Heart right ventricle (tissue), 16 donors: ENCODE results near the gene SCYGR1. TPM values are rescaled to one million over a fixed set of nuclear protein-coding genes. Genes with fewer than 3 reads are reported as not detected.
"Not testable (repeated sequence)": the region's sequence is repeated elsewhere in the genome, so short reads cannot be mapped to it uniquely, and the experiment has no call there.

ENCODE experiments used
- ATAC-seq, 8 donors: fragments of 200-7000 bp; cut with Tn5 transposase; one replicate each; pipeline ENCODE4 v1.9.1; 2020; ENCODE audit warnings: mild to moderate bottlenecking in 8 of 8, moderate library complexity in 8 of 8, moderate number of reproducible peaks in 1 of 8
- DNase-seq, 2 donors: peaks; one replicate each; pipeline ENCODE4 v3.0.0-alpha.2; 2020
- H3K27ac ChIP-seq, 10 donors: fragments of 200-600 bp; sonication (generic) in 2 of 10; one replicate each; pipeline versions ENCODE4 v1.5.0 to v1.8.0; 2020 to 2022; ENCODE audit warnings: mild to moderate bottlenecking in 3 of 10
- H3K27me3 ChIP-seq, 7 donors: fragments of 200-600 bp; one replicate each; pipeline ENCODE4 v1.8.0; 2021 to 2022; ENCODE audit warnings: mild to moderate bottlenecking in 2 of 7
- H3K36me3 ChIP-seq, 9 donors: fragments of 200-600 bp; sonication (generic) in 1 of 9; one replicate each; pipeline versions ENCODE4 v1.5.0 to v1.8.0; 2020 to 2022; ENCODE audit warnings: mild to moderate bottlenecking in 2 of 9
- H3K4me1 ChIP-seq, 9 donors: fragments of 200-600 bp; sonication (generic) in 1 of 9; one replicate each; pipeline versions ENCODE4 v1.5.0 to v1.8.0; 2020 to 2022; ENCODE audit warnings: mild to moderate bottlenecking in 4 of 9
- H3K4me3 ChIP-seq, 10 donors: fragments of 200-600 bp; sonication (generic) in 2 of 10; one replicate each; pipeline versions ENCODE4 v1.5.0 to v1.8.0; 2020 to 2022; ENCODE audit warnings: mild to moderate bottlenecking in 7 of 10, moderate library complexity in 2 of 10
- H3K9me3 ChIP-seq, 11 donors: fragments of 200-600 bp in 10 of 11; sonication (generic) in 2 of 11; one replicate each; pipeline versions ENCODE4 v1.5.0 to v1.8.0; 2013 to 2022; ENCODE audit warnings: mild to moderate bottlenecking in 2 of 11, control low read depth in 1 of 11, moderate library complexity in 1 of 11
- CTCF ChIP-seq, 9 donors: fragments of 200-600 bp; sonication (generic) in 2 of 9; IDR thresholded peaks; one replicate each; pipeline versions ENCODE4 v1.5.0 to v1.8.0; 2021 to 2022; ENCODE audit warnings: antibody characterized with exemption in 9 of 9, mild to moderate bottlenecking in 5 of 9, moderate library complexity in 1 of 9
- WGBS, 2 donors: extraction: QIAGEN DNeasy Blood & Tissue Kit; methylation state at CpG; one replicate each; pipeline ENCODE4 v1.1.7; 2013; ENCODE audit warnings: inconsistent platforms in 1 of 2; 5-methylcytosine and 5-hydroxymethylcytosine counted together
- intact Hi-C, 10 donors: fragments of 100-400 bp; cut with DNase I; formaldehyde crosslinking; loops; one replicate each; pipeline versions ENCODE4 v1.11.1 to v1.14.2; 2022
- polyA plus RNA-seq, 2 donors: library from polyadenylated mRNA; stranded (reverse); fragments of 200-250 nt; gene quantifications; one replicate each; pipeline ENCODE4 v1.2.3, GENCODE V29; 2013
- total RNA-seq, 10 donors: library from RNA; stranded (reverse); fragmentation: NEBNext Ultra II Directional in 3 of 10; extraction: Animal tissue kit (Norgen Biotek cat#: 25700) in 3 of 10; gene quantifications; one replicate each; pipeline versions ENCODE4 v1.2.1 to v1.2.4, GENCODE V29; 2021 to 2023
- donor health status: Arrhythmogenic right ventricular cardiomyopathy.
- donor health status: ischemic (EF 13 %, LVEDD 7.1; RV severe dilation, severe dysfunction).
- donor health status: healthy with polysubstance abuse.
- donor health status: DM: no; HTN: yes; CAD: no.
- donor health status: DM: no; HTN: no; CAD: no.
- donor health status: ischemic (EF 25% LVEDD 6.9; RV normal size, moderate dysfunction).
- donor health status: ischemic (EF 25% LVEDD 5.7; RV mildly dilated, moderate dysfunction).
- donor health status: healthy.
- donor health status: DM: yes; HTN: yes; CAD: no.
- donor health status: Ischemic cardiomyopathy.
- donor health status: ischemic (EF 35%, LVEDD 5.7; RV mildly dilated, moderate dysfunction).
- donor health status: nonischemic (EF 11% LVEDD 7.7; RV severe dilation, severe dysfunction).
- donor health status: DM: yes; HTN: yes; CAD: no.
- donor health status: PGD.
- donor health status: ischemic (EF 29% LVEDD 5.4; RV normal size, mild dysfunction).
- donor health status: nonischemic (EF 23%, LVEDD 6.1; RV moderate dilation, normal function).

The SCYGR1 gene
- total and polyA plus RNA-seq, 12 donors, result not detected

GRCh38 chr2:227367427-227367795 lies 20.3 kb downstream of the SCYGR1 start:
- Histone ChIP-seq H3K27me3 (peaks cover 0 to 4% (median 0%) of the 10 kb centered on the region in 7 donors), H3K4me1 (peaks cover 0 to 57% (median 0%) of the 10 kb centered on the region in 9 donors), H3K4me3 (no peak overlapping the region), H3K36me3 (no peaks in the 10 kb centered on the region), H3K9me3 (no peaks in the 10 kb centered on the region), H3K27ac (peak overlapping the region in 1 of 10 donors; percentile 84)
- no peak for TF ChIP-seq CTCF (IDR thresholded peaks at IDR 0.05)
- 81 to 91% methylated on average over 3 of the region's 3 CpGs for WGBS, 2 donors
- no peak for ATAC-seq
- intact Hi-C loops, result no loop called here
- no peak for DNase-seq

DNA sequence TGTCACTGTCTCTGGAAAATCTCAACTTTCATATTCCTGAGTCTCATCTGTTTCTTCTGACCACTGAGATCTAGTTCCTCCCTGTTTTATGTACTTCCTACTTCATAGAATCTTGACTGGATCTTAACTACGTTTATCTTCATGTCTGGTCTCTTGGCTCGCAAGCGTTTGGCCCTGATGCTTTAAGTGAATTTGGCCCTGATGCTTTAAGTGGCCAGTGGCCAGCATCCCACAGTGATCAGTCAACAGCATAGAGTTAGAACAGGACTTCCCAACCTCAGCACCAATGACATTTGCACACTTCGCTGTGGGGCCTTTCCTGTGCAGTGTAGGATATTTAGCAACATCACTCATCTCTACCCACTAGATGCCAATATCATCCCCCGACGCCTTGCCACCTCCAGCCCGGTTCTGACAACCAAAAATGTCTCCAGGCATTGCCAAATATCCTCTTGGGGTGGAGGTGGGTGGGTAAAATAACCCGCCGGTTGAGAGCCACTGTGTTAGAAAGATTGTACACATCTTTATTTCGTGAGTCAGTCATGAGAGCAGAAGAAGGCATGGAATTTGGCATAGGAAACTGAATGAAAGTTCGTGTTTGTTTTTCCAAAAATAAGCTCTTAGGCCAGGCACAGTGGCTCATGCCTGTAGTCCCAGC lies 20.9 kb downstream of the SCYGR1 start:
- peaks cover 0 to 57% (median 0%) of the 10 kb centered on the region in 9 donors for H3K4me1 ChIP-seq
- no peak for DNase-seq
- WGBS, 2 donors, result 64 to 69% methylated on average over 11 of the region's 11 CpGs

GRCh38 chr2:227365833-227366232 lies 21.9 kb downstream of the SCYGR1 start:
- Histone ChIP-seq H3K36me3 (peaks cover 0 to 5% (median 0%) of the 10 kb centered on the region in 9 donors), H3K4me3 (no peak overlapping the region), H3K4me1 (peaks cover 0 to 47% (median 0%) of the 10 kb centered on the region in 9 donors), H3K27me3 (no peaks in the 10 kb centered on the region), H3K9me3 (no peaks in the 10 kb centered on the region), H3K27ac (peak overlapping the region in 1 of 10 donors; percentile 84)
- no peak for TF ChIP-seq CTCF (IDR thresholded peaks at IDR 0.05)
- intact Hi-C loops, result no loop called here
- no peak for DNase-seq
- 58 to 68% methylated on average over 3 of the region's 3 CpGs for WGBS, 2 donors
- no peak for ATAC-seq

More for the DNA sequence above, 20.9 kb downstream of the SCYGR1 start:
- ATAC-seq, result peak in 1 of 8 donors; percentile 41
- Histone ChIP-seq H3K9me3 (no peaks in the 10 kb centered on the region), H3K27me3 (peaks cover 0 to under 1% (median 0%) of the 10 kb centered on the region in 7 donors), H3K4me3 (no peak overlapping the region), H3K27ac (peak overlapping the region in 1 of 10 donors; percentile 84), H3K36me3 (no peaks in the 10 kb centered on the region)
- intact Hi-C loops, result no loop called here
- no peak for TF ChIP-seq CTCF (IDR thresholded peaks at IDR 0.05)

- DNase-seq, H3K9me3 ChIP-seq, H3K27me3 ChIP-seq, H3K27ac ChIP-seq, ATAC-seq, H3K4me3 ChIP-seq, intact Hi-C loops: not testable (repeated sequence)
- Histone ChIP-seq H3K36me3 (peaks cover 0 to 16% (median 0%) of the 10 kb centered on the region in 9 donors), H3K4me1 (peaks cover 0 to 36% (median 0%) of the 10 kb centered on the region in 9 donors)
- WGBS, 2 donors, result 83 to 88% methylated on average over 11 of the region's 11 CpGs
Observed at GRCh38 chr2:227364585-227365263, 23.0 kb downstream of the SCYGR1 start.

GRCh38 chr2:227363756-227364155 lies 24.0 kb downstream of the SCYGR1 start:
- H3K4me3 ChIP-seq, result no peak overlapping the region
- WGBS, 2 donors, result 91 to 93% methylated on average over 6 of the region's 6 CpGs
- intact Hi-C loops, result no loop called here
- no peak overlapping the region for H3K27ac ChIP-seq
- peak in 1 of 9 donors; percentile 39 for TF ChIP-seq CTCF (IDR thresholded peaks at IDR 0.05)
- no peak for ATAC-seq
- no peaks in the 10 kb centered on the region for H3K27me3 ChIP-seq
- H3K36me3 ChIP-seq, result peaks cover 0 to 26% (median 9%) of the 10 kb centered on the region in 9 donors
- H3K9me3 ChIP-seq, result no peaks in the 10 kb centered on the region
- DNase-seq, result no peak
- H3K4me1 ChIP-seq, result peaks cover 0 to 26% (median 0%) of the 10 kb centered on the region in 9 donors
